Measurements from ENCODE around the gene ZNF587B.

GRCh38 chr19:57872450-57872849 is 42.4 kb downstream of the ZNF587B start:
- TF ChIP-seq CTCF (conservative IDR thresholded peaks at IDR 0.05 in 1 of 2, IDR thresholded peaks at IDR 0.05 in 1 of 2; ENCODE audit: low read depth in 1 of 2, low read length in 2 of 2) (no peak), EZH2 (IDR thresholded peaks at IDR 0.05; ENCODE audit: low read length, missing control alignments) (no peak)
